Panc1 (cell line): Measurements from ENCODE around the gene CAV3. TPM values are rescaled to one million over a fixed set of nuclear protein-coding genes. Genes with fewer than 3 reads are reported as not detected.

Source experiments
- ATAC-seq: fragments of 200-7000 bp; cut with Tn5 transposase; 2 replicates; pipeline ENCODE4 v1.9.1; 2020; ENCODE audit warnings: mild to moderate bottlenecking, moderate library complexity
- BruUV-seq: library from RNA; stranded (reverse); fragments of 400-500 nt; replicated peaks from 2 replicates; lab custom pipeline; 2021; lab: Mats Ljungman, UMichigan
- CTCF ChIA-PET: fragments of 300-600 bp; sonication (Branson Sonifier 250); formaldehyde crosslinking; loops from one replicate; lab custom pipeline; 2022; ENCODE audit warnings: antibody characterized with exemption; lab: Charles Lee
- POLR2A ChIA-PET: fragments of 300-600 bp; sonication (Branson Sonifier 250); formaldehyde crosslinking; loops from one replicate; lab custom pipeline; 2022; ENCODE audit warnings: antibody characterized with exemption; lab: Charles Lee
- DNase-seq: peaks from one replicate; pipeline ENCODE4 v3.0.0-alpha.2; 2010; ENCODE audit warnings: low read depth, low spot score
- H3K27ac ChIP-seq: 2 replicates; pipeline ENCODE4 v1.5.1; 2011; ENCODE audit warnings: mild to moderate bottlenecking, low read length, inconsistent platforms
- H3K27me3 ChIP-seq: fragments of 200-500 bp; sonication (Bioruptor generic); 2 replicates; pipeline ENCODE4 v1.6.0; 2014; ENCODE audit warnings: low read length, inconsistent platforms; ENCODE audit not compliant: control insufficient read depth, insufficient read depth
- H3K36me3 ChIP-seq: fragments of 200-500 bp; sonication (Bioruptor generic); 2 replicates; pipeline ENCODE4 v1.5.1; 2014; ENCODE audit warnings: inconsistent platforms, mild to moderate bottlenecking, low read length, moderate library complexity; ENCODE audit not compliant: control insufficient read depth, insufficient read depth
- H3K4me1 ChIP-seq: 2 replicates; pipeline ENCODE4 v1.5.1; 2011; ENCODE audit warnings: inconsistent platforms, mild to moderate bottlenecking, low read length, moderate library complexity; ENCODE audit not compliant: control insufficient read depth, insufficient read depth
- H3K4me3 ChIP-seq, 2 experiments: 2 replicates each; pipeline ENCODE4 v1.5.1; 2011 to 2012; ENCODE audit warnings: low read depth in 2 of 2, low read length in 2 of 2, mild to moderate bottlenecking in 2 of 2, inconsistent platforms in 1 of 2, moderate library complexity in 1 of 2
- H3K9me3 ChIP-seq: fragments of 200-500 bp; sonication (Bioruptor generic); 2 replicates; pipeline ENCODE4 v1.5.1; 2014; ENCODE audit warnings: low read depth, mild to moderate bottlenecking, inconsistent platforms, low read length, moderate library complexity; ENCODE audit not compliant: control insufficient read depth, insufficient read depth
- POLR2AphosphoS5 ChIP-seq: IDR thresholded peaks from 2 replicates; pipeline ENCODE4 v1.6.1; 2012; ENCODE audit warnings: mild to moderate bottlenecking, low read depth, low read length, moderate library complexity
- SIN3A ChIP-seq: IDR thresholded peaks from 2 replicates; pipeline ENCODE4 v1.6.1; 2012; ENCODE audit warnings: low read depth, mild to moderate bottlenecking, low read length, moderate library complexity, borderline replicate concordance; ENCODE audit not compliant: insufficient read depth
- TCF7L2 ChIP-seq: IDR thresholded peaks from 2 replicates; pipeline ENCODE4 v1.6.1; 2011; ENCODE audit warnings: mild to moderate bottlenecking, low read depth, low read length, inconsistent platforms
- in situ Hi-C: cut with HindIII; loops from 2 replicates; pipeline ENCODE4 v1.10.0; 2016; ENCODE audit warnings: low sequenced_read_pairs, low pct_unique_long_range_greater_than_20kb
- intact Hi-C: fragments of 100-400 bp; cut with micrococcal nuclease; formaldehyde crosslinking; loops from one replicate; pipeline ENCODE4 v1.10.0; 2022; ENCODE audit not compliant: unreplicated experiment
- total RNA-seq: library from RNA; stranded (reverse); gene quantifications from one replicate; pipeline ENCODE4 v1.2.1, GENCODE V29; 2021; ENCODE audit not compliant: unreplicated experiment
- TF ChIP-seq, protein P1 (sequence below): fragments of 450-650 bp; IDR thresholded peaks from 2 replicates; pipeline ENCODE4 v1.5.1; 2017; ENCODE audit warnings: mild to moderate bottlenecking
- TF ChIP-seq, protein P2 (sequence below), 2 experiments: IDR thresholded peaks; 2 replicates each; pipeline ENCODE4 v1.6.1; 2011 to 2012; ENCODE audit warnings: low read depth in 2 of 2, control low read depth in 1 of 2, low read length in 1 of 2, mild to moderate bottlenecking in 1 of 2, moderate library complexity in 1 of 2; ENCODE audit not compliant: insufficient read depth in 1 of 2

CAV3 gene
- total RNA-seq, 1 experiment from 2014 or later: not detected

DNA sequence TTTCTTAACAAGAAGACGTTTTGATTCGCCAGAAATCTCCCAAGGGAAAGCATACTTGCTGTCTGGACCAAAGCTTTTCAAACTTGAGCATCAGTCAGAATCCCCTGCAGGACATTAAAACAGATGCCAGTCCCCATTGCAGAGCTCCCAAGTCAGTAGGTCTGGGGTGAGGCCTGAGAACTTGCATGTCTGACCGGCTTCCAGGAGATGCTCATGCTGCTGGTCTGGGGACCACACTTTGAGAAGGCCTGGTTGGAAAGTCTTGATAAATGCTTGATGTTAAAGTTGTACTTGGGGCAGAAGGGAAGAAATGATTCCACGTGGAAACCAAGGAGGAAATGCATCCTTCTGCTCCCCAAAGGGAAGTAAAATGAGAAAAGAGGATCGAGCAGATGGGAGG lies 24.3 kb upstream of the CAV3 start:
- intact Hi-C loops (no loop called here), in situ Hi-C loops (no loop called here)
- TF ChIP-seq, protein P1, sequence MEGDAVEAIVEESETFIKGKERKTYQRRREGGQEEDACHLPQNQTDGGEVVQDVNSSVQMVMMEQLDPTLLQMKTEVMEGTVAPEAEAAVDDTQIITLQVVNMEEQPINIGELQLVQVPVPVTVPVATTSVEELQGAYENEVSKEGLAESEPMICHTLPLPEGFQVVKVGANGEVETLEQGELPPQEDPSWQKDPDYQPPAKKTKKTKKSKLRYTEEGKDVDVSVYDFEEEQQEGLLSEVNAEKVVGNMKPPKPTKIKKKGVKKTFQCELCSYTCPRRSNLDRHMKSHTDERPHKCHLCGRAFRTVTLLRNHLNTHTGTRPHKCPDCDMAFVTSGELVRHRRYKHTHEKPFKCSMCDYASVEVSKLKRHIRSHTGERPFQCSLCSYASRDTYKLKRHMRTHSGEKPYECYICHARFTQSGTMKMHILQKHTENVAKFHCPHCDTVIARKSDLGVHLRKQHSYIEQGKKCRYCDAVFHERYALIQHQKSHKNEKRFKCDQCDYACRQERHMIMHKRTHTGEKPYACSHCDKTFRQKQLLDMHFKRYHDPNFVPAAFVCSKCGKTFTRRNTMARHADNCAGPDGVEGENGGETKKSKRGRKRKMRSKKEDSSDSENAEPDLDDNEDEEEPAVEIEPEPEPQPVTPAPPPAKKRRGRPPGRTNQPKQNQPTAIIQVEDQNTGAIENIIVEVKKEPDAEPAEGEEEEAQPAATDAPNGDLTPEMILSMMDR: no peak
- TF ChIP-seq SIN3A (no peak), POLR2AphosphoS5 (no peak), TCF7L2 (no peak)
- TF ChIP-seq, protein P2, sequence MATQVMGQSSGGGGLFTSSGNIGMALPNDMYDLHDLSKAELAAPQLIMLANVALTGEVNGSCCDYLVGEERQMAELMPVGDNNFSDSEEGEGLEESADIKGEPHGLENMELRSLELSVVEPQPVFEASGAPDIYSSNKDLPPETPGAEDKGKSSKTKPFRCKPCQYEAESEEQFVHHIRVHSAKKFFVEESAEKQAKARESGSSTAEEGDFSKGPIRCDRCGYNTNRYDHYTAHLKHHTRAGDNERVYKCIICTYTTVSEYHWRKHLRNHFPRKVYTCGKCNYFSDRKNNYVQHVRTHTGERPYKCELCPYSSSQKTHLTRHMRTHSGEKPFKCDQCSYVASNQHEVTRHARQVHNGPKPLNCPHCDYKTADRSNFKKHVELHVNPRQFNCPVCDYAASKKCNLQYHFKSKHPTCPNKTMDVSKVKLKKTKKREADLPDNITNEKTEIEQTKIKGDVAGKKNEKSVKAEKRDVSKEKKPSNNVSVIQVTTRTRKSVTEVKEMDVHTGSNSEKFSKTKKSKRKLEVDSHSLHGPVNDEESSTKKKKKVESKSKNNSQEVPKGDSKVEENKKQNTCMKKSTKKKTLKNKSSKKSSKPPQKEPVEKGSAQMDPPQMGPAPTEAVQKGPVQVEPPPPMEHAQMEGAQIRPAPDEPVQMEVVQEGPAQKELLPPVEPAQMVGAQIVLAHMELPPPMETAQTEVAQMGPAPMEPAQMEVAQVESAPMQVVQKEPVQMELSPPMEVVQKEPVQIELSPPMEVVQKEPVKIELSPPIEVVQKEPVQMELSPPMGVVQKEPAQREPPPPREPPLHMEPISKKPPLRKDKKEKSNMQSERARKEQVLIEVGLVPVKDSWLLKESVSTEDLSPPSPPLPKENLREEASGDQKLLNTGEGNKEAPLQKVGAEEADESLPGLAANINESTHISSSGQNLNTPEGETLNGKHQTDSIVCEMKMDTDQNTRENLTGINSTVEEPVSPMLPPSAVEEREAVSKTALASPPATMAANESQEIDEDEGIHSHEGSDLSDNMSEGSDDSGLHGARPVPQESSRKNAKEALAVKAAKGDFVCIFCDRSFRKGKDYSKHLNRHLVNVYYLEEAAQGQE (IDR thresholded peaks at IDR 0.05; ENCODE audit: insufficient read depth in 1 of 2, low read depth in 2 of 2, low read length in 1 of 2): no peak
- Histone ChIP-seq H3K36me3 (no peaks in the 10 kb centered on the region), H3K9me3 (no peaks in the 10 kb centered on the region), H3K4me3 (no peak overlapping the region), H3K27me3 (no peaks in the 10 kb centered on the region), H3K27ac (no peak overlapping the region), H3K4me1 (no peaks in the 10 kb centered on the region)
- ChIA-PET CTCF (no interaction called here), POLR2A (no interaction called here)
- ATAC-seq (no peak), DNase-seq (no peak)
- BruUV-seq: no TSS peak

DNA sequence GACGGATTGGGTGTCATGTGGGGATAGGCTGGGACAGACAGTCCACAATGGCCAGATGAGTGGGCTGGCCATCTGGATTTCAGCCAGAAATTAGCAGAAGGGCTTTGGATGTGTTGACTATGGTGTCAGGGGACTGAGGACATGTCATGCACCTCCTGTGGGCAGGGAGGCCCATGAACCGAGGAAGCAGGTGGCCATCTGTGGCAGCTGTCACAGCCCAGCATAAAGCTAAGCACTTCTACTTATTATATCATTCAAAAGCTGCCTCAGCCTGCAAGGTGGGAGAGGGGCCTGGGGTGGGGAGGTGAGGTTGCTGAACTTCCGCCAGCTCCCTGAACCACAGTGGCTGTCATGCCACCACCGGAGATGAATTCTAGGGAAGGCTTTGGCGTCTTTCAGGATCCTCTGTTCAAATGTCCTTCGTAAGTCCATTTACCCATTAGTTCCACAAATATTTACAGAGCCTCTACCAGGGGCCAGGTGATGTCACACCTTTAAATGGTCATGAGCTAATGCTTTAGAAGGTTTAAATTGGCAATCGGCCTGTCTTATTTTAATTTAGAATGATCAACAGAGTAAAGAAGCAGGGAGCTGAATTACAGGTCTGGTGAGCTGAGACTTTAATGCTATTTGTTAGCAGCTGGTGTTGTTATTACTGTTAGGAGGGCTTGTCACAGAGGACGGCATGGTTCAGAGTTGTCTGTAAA lies 23.6 kb upstream of the CAV3 start:
- ChIA-PET CTCF (no interaction called here), POLR2A (no interaction called here)
- no peaks in the 10 kb centered on the region for H3K36me3 ChIP-seq
- H3K9me3 ChIP-seq: no peaks in the 10 kb centered on the region
- H3K4me1 ChIP-seq: no peaks in the 10 kb centered on the region
- ATAC-seq (no peak), DNase-seq (no peak)
- TF ChIP-seq TCF7L2 (no peak), SIN3A (no peak), POLR2AphosphoS5 (no peak)
- TF ChIP-seq, protein P2 (IDR thresholded peaks at IDR 0.05; ENCODE audit: insufficient read depth in 1 of 2, low read depth in 2 of 2, low read length in 1 of 2): no peak
- TF ChIP-seq, protein P1: no peak
- H3K4me3 ChIP-seq: no peak overlapping the region
- H3K27ac ChIP-seq: no peak overlapping the region
- no peaks in the 10 kb centered on the region for H3K27me3 ChIP-seq
- BruUV-seq: no TSS peak
- in situ Hi-C loops (no loop called here), intact Hi-C loops (no loop called here)
